DND-41 (cell line): ENCODE measurements around the gene C21orf91.

ENCODE experiments used
- ATAC-seq: fragments of 200-7000 bp; cut with Tn5 transposase; 3 replicates; pipeline ENCODE4 v1.9.1; 2021; ENCODE audit warnings: low read depth; ENCODE audit not compliant: insufficient read depth
- DNase-seq: peaks from one replicate; pipeline ENCODE4 v3.0.0-alpha.2; 2020
- H2AFZ ChIP-seq: 2 replicates; pipeline ENCODE4 v1.6.0; 2012; ENCODE audit warnings: low read depth, low read length
- H3K27ac ChIP-seq: 2 replicates; pipeline ENCODE4 v1.5.1; 2012; ENCODE audit warnings: low read length, inconsistent platforms
- H3K27me3 ChIP-seq: fragments of 200-600 bp; sonication (generic); 2 replicates; pipeline ENCODE4 v1.6.0; 2012; ENCODE audit warnings: low read length, mild to moderate bottlenecking, inconsistent platforms; ENCODE audit not compliant: insufficient read depth, poor library complexity
- H3K36me3 ChIP-seq: 2 replicates; pipeline ENCODE4 v1.5.1; 2012; ENCODE audit warnings: low read length, inconsistent platforms; ENCODE audit not compliant: insufficient read depth
- H3K4me1 ChIP-seq: 2 replicates; pipeline ENCODE4 v1.5.1; 2012; ENCODE audit warnings: mild to moderate bottlenecking, low read length; ENCODE audit not compliant: insufficient read depth
- H3K4me2 ChIP-seq: 2 replicates; pipeline ENCODE4 v1.6.0; 2012; ENCODE audit warnings: mild to moderate bottlenecking, moderate library complexity, low read length, inconsistent platforms; ENCODE audit not compliant: insufficient read depth
- H3K4me3 ChIP-seq, 2 experiments: fragments of 200-600 bp in 1 of 2; shearing (Covaris generic) in 1 of 2; 2 replicates each; pipeline ENCODE4 v1.5.1; 2012 to 2016; ENCODE audit warnings: inconsistent platforms in 2 of 2, low read length in 2 of 2, mild to moderate bottlenecking in 2 of 2, low read depth in 1 of 2, moderate library complexity in 1 of 2
- H3K79me2 ChIP-seq: 2 replicates; pipeline ENCODE4 v1.6.0; 2012; ENCODE audit warnings: low read length, inconsistent platforms; ENCODE audit not compliant: insufficient read depth
- H3K9ac ChIP-seq: 2 replicates; pipeline ENCODE4 v1.6.0; 2012; ENCODE audit warnings: low read depth, mild to moderate bottlenecking, inconsistent platforms, low read length, moderate library complexity
- H3K9me3 ChIP-seq: 2 replicates; pipeline ENCODE4 v1.5.1; 2012; ENCODE audit warnings: low read length, moderate library complexity, mild to moderate bottlenecking, inconsistent platforms; ENCODE audit not compliant: insufficient read depth, severe bottlenecking
- H4K20me1 ChIP-seq: 2 replicates; pipeline ENCODE4 v1.6.0; 2012; ENCODE audit warnings: low read length; ENCODE audit not compliant: insufficient read depth
- CTCF ChIP-seq: IDR thresholded peaks from 2 replicates; pipeline ENCODE4 v1.5.1; 2012; ENCODE audit warnings: borderline replicate concordance, low read length, moderate library complexity, mild to moderate bottlenecking; ENCODE audit not compliant: poor library complexity, severe bottlenecking; ENCODE audit errors: extremely low read depth
- EZH2 ChIP-seq: IDR thresholded peaks from 3 replicates; pipeline ENCODE4 v1.6.1; 2012; ENCODE audit warnings: borderline replicate concordance, low read depth, mild to moderate bottlenecking, moderate library complexity, low read length, inconsistent platforms; ENCODE audit not compliant: severe bottlenecking

C21orf91 gene

GRCh38 chr21:17745086-17745485 lies 74.1 kb downstream of the C21orf91 start:
- Histone ChIP-seq H3K4me3 (no peak overlapping the region), H3K4me1 (no peaks in the 10 kb centered on the region), H3K27me3 (no peaks in the 10 kb centered on the region), H3K4me2 (no peak overlapping the region), H4K20me1 (no peaks in the 10 kb centered on the region), H2AFZ (no peak overlapping the region), H3K36me3 (no peaks in the 10 kb centered on the region), H3K79me2 (no peaks in the 10 kb centered on the region), H3K9me3 (no peaks in the 10 kb centered on the region), H3K9ac (no peak overlapping the region), H3K27ac (no peak overlapping the region)
- ATAC-seq: no peak
- no peak for TF ChIP-seq CTCF
- no peak for TF ChIP-seq EZH2
- no peak for DNase-seq

- DNase-seq (no peak), ATAC-seq (no peak)
- no peaks in the 10 kb centered on the region for H3K36me3 ChIP-seq
- no peak overlapping the region for H3K27ac ChIP-seq
- H3K9me3 ChIP-seq: no peaks in the 10 kb centered on the region
- H3K4me3 ChIP-seq: no peak overlapping the region
- H3K27me3 ChIP-seq: no peaks in the 10 kb centered on the region
- no peak overlapping the region for H2AFZ ChIP-seq
- TF ChIP-seq EZH2 (no peak), CTCF (no peak)
- no peak overlapping the region for H3K9ac ChIP-seq
- no peaks in the 10 kb centered on the region for H3K4me1 ChIP-seq
- H3K79me2 ChIP-seq: no peaks in the 10 kb centered on the region
- H3K4me2 ChIP-seq: no peak overlapping the region
- no peaks in the 10 kb centered on the region for H4K20me1 ChIP-seq
These were observed 76.1 kb downstream of the C21orf91 start for GRCh38 chr21:17742940-17743592.

- H3K9ac ChIP-seq: no peak overlapping the region
- H3K4me1 ChIP-seq: no peaks in the 10 kb centered on the region
- no peaks in the 10 kb centered on the region for H3K27me3 ChIP-seq
- H3K36me3 ChIP-seq: no peaks in the 10 kb centered on the region
- no peak overlapping the region for H3K27ac ChIP-seq
- no peaks in the 10 kb centered on the region for H3K9me3 ChIP-seq
- no peak overlapping the region for H3K4me3 ChIP-seq
- TF ChIP-seq EZH2: no peak
- no peak for TF ChIP-seq CTCF
- DNase-seq (no peak), ATAC-seq (no peak)
- no peak overlapping the region for H3K4me2 ChIP-seq
- no peak overlapping the region for H2AFZ ChIP-seq
- no peaks in the 10 kb centered on the region for H3K79me2 ChIP-seq
- H4K20me1 ChIP-seq: no peaks in the 10 kb centered on the region
These were observed 77.0 kb downstream of the C21orf91 start for GRCh38 chr21:17742181-17742580.
